Caco-2 (cell line): ENCODE results near the gene ADGB. TPM values are rescaled to one million over a fixed set of nuclear protein-coding genes. Genes with fewer than 3 reads are reported as not detected.

ENCODE experiments used
- BruUV-seq: library from RNA; stranded (reverse); fragments of 400-500 nt; replicated peaks from 2 replicates; lab custom pipeline; 2021; lab: Mats Ljungman, UMichigan
- CTCF ChIA-PET: fragments of 300-600 bp; sonication (Branson Sonifier 250); formaldehyde crosslinking; loops from one replicate; lab custom pipeline; 2022; ENCODE audit warnings: antibody characterized with exemption; lab: Charles Lee
- POLR2A ChIA-PET: fragments of 300-600 bp; sonication (Branson Sonifier 250); formaldehyde crosslinking; loops from one replicate; lab custom pipeline; 2022; ENCODE audit warnings: antibody characterized with exemption; lab: Charles Lee
- DNase-seq, 2 experiments: peaks; one replicate each; pipeline versions ENCODE4 v3.0.0 to v3.0.0-alpha.2; 2020 to 2022
- H3K27me3 ChIP-seq: replicated peaks from 2 replicates; pipeline ENCODE4 v1.6.0; 2011; ENCODE audit warnings: low read length; ENCODE audit not compliant: control insufficient read depth, insufficient read depth
- H3K36me3 ChIP-seq: 2 replicates; pipeline ENCODE4 v1.5.1; 2011; ENCODE audit warnings: low read length; ENCODE audit not compliant: control insufficient read depth, insufficient read depth
- H3K4me1 ChIP-seq: fragments of 250-450 bp; sonication (Bioruptor Pico); 2 replicates; pipeline ENCODE4 v1.5.1; 2020; ENCODE audit warnings: mild to moderate bottlenecking
- H3K4me3 ChIP-seq: 2 replicates; pipeline ENCODE4 v1.5.1; 2011; ENCODE audit warnings: low read depth, mild to moderate bottlenecking, control low read depth, low read length
- H3K9me3 ChIP-seq: fragments of 250-450 bp; sonication (Bioruptor Pico); 2 replicates; pipeline ENCODE4 v1.5.1; 2020; ENCODE audit warnings: mild to moderate bottlenecking, moderate library complexity
- H3K27ac Mint-ChIP-seq: one replicate; pipeline ENCODE4 v1.8.0; 2022; ENCODE audit warnings: mixed read lengths; ENCODE audit not compliant: unreplicated experiment
- H3K27me3 Mint-ChIP-seq: one replicate; pipeline ENCODE4 v1.8.0; 2022; ENCODE audit warnings: mixed read lengths; ENCODE audit not compliant: insufficient read depth, unreplicated experiment
- H3K36me3 Mint-ChIP-seq: one replicate; pipeline ENCODE4 v1.8.0; 2022; ENCODE audit warnings: mild to moderate bottlenecking, mixed read lengths; ENCODE audit not compliant: insufficient read depth, unreplicated experiment
- H3K4me1 Mint-ChIP-seq: one replicate; pipeline ENCODE4 v1.8.0; 2022; ENCODE audit warnings: low read depth, mixed read lengths; ENCODE audit not compliant: unreplicated experiment
- H3K4me3 Mint-ChIP-seq: one replicate; pipeline ENCODE4 v1.8.0; 2022; ENCODE audit warnings: mild to moderate bottlenecking, moderate library complexity, mixed read lengths; ENCODE audit not compliant: unreplicated experiment
- H3K9me3 Mint-ChIP-seq: one replicate; pipeline ENCODE4 v1.8.0; 2022; ENCODE audit warnings: mixed read lengths; ENCODE audit not compliant: unreplicated experiment
- intact Hi-C: fragments of 100-400 bp; cut with micrococcal nuclease; formaldehyde crosslinking; loops from one replicate; pipeline ENCODE4 v1.10.0; 2022; ENCODE audit not compliant: unreplicated experiment
- total RNA-seq: library from RNA; stranded (reverse); gene quantifications from 2 replicates; pipeline ENCODE4 v1.2.3, GENCODE V29; 2022
- TF ChIP-seq, protein P1 (sequence below), 2 experiments: fragments of 200-600 bp in 1 of 2; IDR thresholded peaks; 1 replicate in 1 of 2; 2 replicates in 1 of 2; pipeline versions ENCODE4 v1.5.1 to v1.8.0; 2011 to 2022; ENCODE audit warnings: antibody characterized with exemption in 1 of 2, control low read depth in 1 of 2, inconsistent platforms in 1 of 2, low read depth in 1 of 2, low read length in 1 of 2, mild to moderate bottlenecking in 1 of 2, moderate library complexity in 1 of 2; ENCODE audit not compliant: insufficient read depth in 1 of 2, severe bottlenecking in 1 of 2, unreplicated experiment in 1 of 2

The ADGB gene
- total RNA-seq, 1 experiment from 2014 or later, result not detected

DNA sequence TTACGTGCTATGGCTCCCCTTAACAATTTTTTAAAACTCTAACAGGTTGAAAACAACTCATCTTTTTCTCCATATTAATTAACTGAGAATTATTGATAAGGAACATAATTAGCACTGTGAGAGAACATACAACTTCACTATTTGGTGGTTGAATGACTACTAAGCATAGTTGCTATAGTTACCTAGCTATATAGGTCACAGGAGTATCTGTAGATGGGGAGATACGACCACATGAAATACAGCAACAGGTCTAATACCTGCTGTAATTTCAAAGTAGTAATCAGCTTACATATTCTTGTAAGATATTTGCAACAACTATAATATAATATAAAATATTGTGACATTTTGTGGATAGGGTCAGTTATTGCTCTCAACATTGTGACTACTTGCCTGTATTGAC is 102.9 kb downstream of the ADGB start:
- no peak overlapping the region for H3K4me3 Mint-ChIP-seq
- no peak overlapping the region for H3K4me3 ChIP-seq
- H3K4me1 ChIP-seq, result no peaks in the 10 kb centered on the region
- intact Hi-C loops, result loop anchor here (5.0 to 10.0 kb wide), 2 partner anchors 104 to 237 kb away; partner anchors contain the start of gene ADGB
- no peaks in the 10 kb centered on the region for H3K4me1 Mint-ChIP-seq
- no peaks in the 10 kb centered on the region for H3K9me3 ChIP-seq
- H3K36me3 Mint-ChIP-seq, result no peaks in the 10 kb centered on the region
- no peak for DNase-seq
- H3K9me3 Mint-ChIP-seq, result no peaks in the 10 kb centered on the region
- peaks cover 10% of the 10 kb centered on the region for H3K27me3 Mint-ChIP-seq
- H3K27me3 ChIP-seq, result no peaks in the 10 kb centered on the region
- ChIA-PET POLR2A (no interaction called here), CTCF (no interaction called here)
- H3K27ac Mint-ChIP-seq, result no peak overlapping the region
- TF ChIP-seq, protein P1, sequence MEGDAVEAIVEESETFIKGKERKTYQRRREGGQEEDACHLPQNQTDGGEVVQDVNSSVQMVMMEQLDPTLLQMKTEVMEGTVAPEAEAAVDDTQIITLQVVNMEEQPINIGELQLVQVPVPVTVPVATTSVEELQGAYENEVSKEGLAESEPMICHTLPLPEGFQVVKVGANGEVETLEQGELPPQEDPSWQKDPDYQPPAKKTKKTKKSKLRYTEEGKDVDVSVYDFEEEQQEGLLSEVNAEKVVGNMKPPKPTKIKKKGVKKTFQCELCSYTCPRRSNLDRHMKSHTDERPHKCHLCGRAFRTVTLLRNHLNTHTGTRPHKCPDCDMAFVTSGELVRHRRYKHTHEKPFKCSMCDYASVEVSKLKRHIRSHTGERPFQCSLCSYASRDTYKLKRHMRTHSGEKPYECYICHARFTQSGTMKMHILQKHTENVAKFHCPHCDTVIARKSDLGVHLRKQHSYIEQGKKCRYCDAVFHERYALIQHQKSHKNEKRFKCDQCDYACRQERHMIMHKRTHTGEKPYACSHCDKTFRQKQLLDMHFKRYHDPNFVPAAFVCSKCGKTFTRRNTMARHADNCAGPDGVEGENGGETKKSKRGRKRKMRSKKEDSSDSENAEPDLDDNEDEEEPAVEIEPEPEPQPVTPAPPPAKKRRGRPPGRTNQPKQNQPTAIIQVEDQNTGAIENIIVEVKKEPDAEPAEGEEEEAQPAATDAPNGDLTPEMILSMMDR (IDR thresholded peaks at IDR 0.05; ENCODE audit: insufficient read depth in 1 of 2, low read depth in 1 of 2, low read length in 1 of 2, severe bottlenecking in 1 of 2, unreplicated experiment in 1 of 2), result no peak
- no TSS peak for BruUV-seq
- no peaks in the 10 kb centered on the region for H3K36me3 ChIP-seq

DNA sequence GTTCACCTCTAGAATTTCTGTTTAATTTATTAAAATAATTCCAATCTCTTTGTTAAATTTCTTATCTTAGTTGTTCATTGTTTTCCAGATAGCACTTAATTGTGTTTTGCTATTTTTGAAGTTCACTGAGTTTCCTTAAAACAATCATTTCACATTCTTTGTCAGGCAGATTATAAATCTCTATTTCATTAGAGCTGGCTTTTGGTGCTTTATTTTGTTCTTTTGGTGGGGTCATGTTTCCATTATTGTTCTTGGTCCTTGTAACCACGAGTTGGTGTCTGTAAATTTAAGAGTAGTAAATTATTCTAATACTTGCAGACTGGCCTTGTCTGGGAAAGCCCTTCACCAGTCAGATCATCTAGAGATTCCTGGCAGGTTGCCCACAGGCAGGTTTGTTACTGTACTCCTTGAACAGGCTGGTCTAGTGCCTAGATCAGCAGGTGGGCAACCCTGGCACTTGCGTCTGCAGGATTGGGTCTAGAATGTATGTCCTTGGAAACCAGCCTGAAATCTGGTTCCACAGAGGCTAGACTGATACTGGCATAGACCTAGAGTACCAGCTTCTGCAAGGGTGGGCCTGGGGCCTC is 110.4 kb downstream of the ADGB start:
- POLR2A ChIA-PET, result no interaction called here
- no peaks in the 10 kb centered on the region for H3K27me3 ChIP-seq
- DNase-seq, result no peak
- intact Hi-C loops, result loop anchor here (10.0 kb wide), 1 partner anchor 244 kb away; no protein-coding TSS in a partner anchor
- no peaks in the 10 kb centered on the region for H3K36me3 ChIP-seq
- Mint-ChIP-seq H3K27ac (no peak overlapping the region), H3K27me3 (peaks cover 6% of the 10 kb centered on the region), H3K4me3 (no peak overlapping the region), H3K4me1 (peaks cover 10% of the 10 kb centered on the region), H3K36me3 (no peaks in the 10 kb centered on the region), H3K9me3 (no peaks in the 10 kb centered on the region)
- no peaks in the 10 kb centered on the region for H3K9me3 ChIP-seq
- CTCF ChIA-PET, result no interaction called here
- TF ChIP-seq, protein P1 (IDR thresholded peaks at IDR 0.05; ENCODE audit: insufficient read depth in 1 of 2, low read depth in 1 of 2, low read length in 1 of 2, severe bottlenecking in 1 of 2, unreplicated experiment in 1 of 2), result no peak
- no peaks in the 10 kb centered on the region; the same call in 1 of the 2 replicates for H3K4me1 ChIP-seq
- BruUV-seq, result no TSS peak
- H3K4me3 ChIP-seq, result no peak overlapping the region

DNA sequence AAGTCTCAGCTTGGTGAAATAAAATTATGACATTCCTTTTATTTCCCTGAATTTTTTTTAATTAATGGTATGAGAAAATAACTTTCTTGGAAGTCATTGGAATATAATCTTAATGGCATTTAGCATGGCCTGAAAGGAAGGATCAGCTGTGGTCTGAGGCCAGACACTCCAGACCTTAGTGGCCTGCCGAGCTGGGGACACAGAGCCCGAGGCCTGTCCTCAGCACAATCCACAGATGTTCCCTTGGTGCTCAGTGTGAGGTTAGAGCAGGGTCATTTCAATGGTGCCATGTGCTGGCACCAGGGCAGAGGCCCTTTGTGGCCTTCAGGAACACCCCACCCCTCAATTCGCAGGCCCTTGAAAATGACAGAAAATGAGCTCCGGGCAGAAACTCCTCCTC is 120.6 kb downstream of the ADGB start:
- H3K4me3 Mint-ChIP-seq, result no peak overlapping the region
- H3K4me1 ChIP-seq, result no peaks in the 10 kb centered on the region
- H3K9me3 ChIP-seq, result no peaks in the 10 kb centered on the region
- H3K27ac Mint-ChIP-seq, result no peak overlapping the region
- no TSS peak for BruUV-seq
- H3K27me3 Mint-ChIP-seq, result peaks cover 3% of the 10 kb centered on the region
- intact Hi-C loops, result no loop called here
- H3K4me3 ChIP-seq, result no peak overlapping the region
- TF ChIP-seq, protein P1 (IDR thresholded peaks at IDR 0.05; ENCODE audit: insufficient read depth in 1 of 2, low read depth in 1 of 2, low read length in 1 of 2, severe bottlenecking in 1 of 2, unreplicated experiment in 1 of 2), result no peak
- H3K4me1 Mint-ChIP-seq, result no peaks in the 10 kb centered on the region
- DNase-seq, result no peak
- no peaks in the 10 kb centered on the region for H3K36me3 Mint-ChIP-seq
- ChIA-PET POLR2A (no interaction called here), CTCF (no interaction called here)
- H3K9me3 Mint-ChIP-seq, result no peaks in the 10 kb centered on the region
- H3K27me3 ChIP-seq, result no peaks in the 10 kb centered on the region
- H3K36me3 ChIP-seq, result no peaks in the 10 kb centered on the region
